ENCODE results near the gene ASB17.
A peak's percentile ranks its signal among the peaks of the same experiment; 100 is the strongest.
"Not testable (repeated sequence)": the region's sequence is repeated elsewhere in the genome, so short reads cannot be mapped to it uniquely, and the experiment has no call there.

ASB17 gene
- total RNA-seq, result 0 to 0.99 (median 0) reads per million in 17 experiments

- no peak for DNase-seq
Observed at GRCh38 chr1:75932304-75932703, at the start of gene ASB17. ASB17 (minus strand) TSS chr1:75932404; CDS start chr1:75932291, 113 bp downstream.

DNA sequence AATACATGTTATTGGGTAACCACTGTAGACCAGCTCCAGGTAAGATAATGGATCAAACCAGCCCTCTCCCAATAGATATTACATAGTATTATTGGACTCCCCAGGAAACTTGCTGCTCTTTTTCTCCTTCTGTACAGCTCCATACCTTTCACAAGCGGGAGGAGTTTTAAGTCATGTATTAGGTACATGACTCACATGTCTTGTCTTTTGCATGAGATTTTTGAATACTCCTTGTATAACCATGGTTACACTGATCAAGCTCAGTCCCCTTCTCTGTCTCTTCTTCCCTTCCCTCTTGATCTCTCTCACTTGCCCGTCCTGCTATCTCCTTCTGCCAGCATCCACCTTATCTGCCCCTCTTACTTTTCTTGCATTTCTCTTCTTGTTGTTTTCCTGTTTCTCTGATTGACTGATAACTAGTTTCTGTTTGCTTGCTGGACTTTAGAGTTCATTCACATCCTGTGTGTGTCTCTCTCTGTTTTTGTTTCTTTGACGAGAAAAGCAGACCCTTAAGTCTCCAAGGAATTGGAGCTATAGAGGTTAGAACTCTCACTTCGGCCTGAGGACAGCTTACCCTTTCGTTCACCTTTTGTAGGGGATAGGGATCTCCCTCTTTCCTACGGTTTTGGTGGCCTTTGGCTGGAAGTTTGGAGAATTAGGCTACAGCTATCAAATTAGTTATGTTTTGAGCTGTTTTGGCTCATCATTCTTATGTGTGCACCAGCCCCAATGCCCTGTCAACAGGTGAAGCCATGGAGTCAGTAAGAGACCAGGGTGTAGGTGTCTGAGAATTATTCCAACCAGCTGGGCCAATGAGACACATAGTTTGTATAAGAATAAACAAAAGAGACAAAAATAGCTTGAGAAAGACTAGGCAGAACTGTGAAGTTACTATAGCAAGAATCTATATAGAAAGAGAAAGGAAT lies 49.0 kb upstream of the ASB17 start:
- DNase-seq, result no peak

- DNase-seq, result no peak
Observed at GRCh38 chr1:75970631-75971030, 38.4 kb upstream of the ASB17 start.

- peak; percentile 17 to 68 (median 42) for DNase-seq
Observed at GRCh38 chr1:75969550-75969949, 37.3 kb upstream of the ASB17 start.

GRCh38 chr1:75967719-75968118 lies 35.5 kb upstream of the ASB17 start:
- DNase-seq, result no peak

- no peak for DNase-seq
Observed at GRCh38 chr1:75964760-75965408, 32.7 kb upstream of the ASB17 start.

DNA sequence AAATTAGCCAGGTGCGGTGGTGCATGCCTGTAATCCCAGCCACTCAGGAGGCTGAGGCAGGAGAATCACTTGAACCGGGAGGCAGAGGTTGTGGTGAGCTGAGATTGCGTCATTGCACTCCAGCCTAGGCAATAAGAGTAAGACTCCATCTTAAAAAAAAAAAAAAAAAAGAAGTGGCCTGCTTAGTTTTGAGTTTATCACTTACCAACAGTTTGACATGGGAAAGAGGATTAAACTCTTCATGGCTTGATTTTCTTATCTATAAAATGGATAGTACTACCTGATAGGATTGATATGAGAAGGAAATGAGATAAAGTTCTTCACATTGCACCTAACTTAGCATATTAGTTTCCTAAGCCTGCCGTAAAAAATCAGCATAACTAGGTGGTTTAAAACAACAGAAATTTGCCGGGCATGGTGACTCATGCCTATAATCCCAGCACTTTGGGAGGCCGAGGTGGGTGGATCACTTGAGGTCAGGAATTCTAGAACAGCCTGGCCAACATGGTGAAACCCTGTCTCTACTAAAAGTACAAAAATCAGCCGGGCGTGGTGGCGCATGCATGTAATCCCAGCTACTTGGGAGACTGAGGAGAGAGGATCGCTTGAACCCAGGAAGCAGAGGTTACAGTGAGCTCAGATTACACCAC lies 32.0 kb upstream of the ASB17 start:
- not testable (repeated sequence) for DNase-seq

- no peak for DNase-seq
Observed at GRCh38 chr1:75954586-75954985, 22.4 kb upstream of the ASB17 start.

DNA sequence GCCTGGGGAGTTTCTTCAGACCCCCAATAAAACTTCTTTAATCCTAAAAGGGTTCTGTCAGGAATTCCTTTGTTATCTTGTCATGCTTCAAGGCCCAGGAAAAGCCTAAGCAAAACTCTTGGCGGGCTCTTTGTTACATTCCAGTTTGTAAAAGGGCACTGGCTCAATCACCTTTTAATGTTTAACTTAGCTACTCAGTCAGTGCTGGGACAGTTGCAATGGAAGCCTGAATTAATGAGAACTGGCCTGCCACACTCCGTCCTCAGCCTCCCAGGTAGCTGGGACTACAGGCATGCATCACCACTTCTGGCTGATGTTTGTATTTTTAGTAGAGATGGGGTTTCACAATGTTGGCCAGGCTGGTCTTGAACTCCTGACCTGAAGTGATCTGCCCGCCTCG lies 21.3 kb upstream of the ASB17 start:
- DNase-seq, result no peak

DNA sequence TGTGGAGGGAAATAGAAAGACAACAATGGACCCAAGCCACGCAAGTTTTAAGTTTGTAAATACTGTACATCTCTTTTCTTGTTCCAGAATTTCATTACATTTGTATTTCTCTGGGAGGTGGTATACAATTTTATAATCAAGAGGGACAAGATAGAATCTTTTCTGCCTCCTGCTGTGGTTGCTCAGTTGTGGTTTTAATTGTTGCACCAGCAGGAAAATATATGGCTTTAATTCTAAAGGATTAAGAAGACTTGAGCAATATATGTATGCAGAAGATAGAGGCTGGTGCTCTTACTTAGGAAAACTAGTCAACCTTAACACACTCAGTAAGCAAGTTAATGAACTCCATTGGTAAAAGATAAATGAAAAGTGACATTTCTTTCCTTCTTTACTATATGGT lies 19.8 kb upstream of the ASB17 start:
- no peak for DNase-seq

- DNase-seq, result no peak
Observed at GRCh38 chr1:75950176-75950575, 18.0 kb upstream of the ASB17 start.

DNA sequence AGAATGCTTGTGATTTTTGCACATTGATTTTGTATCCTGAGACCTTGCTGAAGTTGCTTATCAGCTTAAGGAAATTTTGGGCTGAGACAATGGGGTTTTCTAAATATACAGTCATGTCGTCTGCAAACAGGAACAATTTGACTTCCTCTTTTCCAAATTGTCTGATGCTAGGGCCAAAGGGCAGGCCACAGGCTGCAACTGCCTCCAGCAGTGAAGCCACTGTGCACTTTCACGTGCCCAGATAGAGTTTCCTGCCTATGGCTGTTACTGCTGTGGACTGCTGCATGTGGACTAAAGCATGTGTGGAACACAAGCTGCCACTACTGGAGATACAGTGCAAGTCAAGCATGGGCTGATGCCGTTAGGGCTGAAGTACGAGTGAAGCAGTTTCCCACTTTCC lies 10.8 kb upstream of the ASB17 start:
- DNase-seq, result peak; percentile 20 to 59 (median 52)

GRCh38 chr1:75937034-75937433 lies 4.8 kb upstream of the ASB17 start:
- DNase-seq, result no peak

GRCh38 chr1:75922698-75923097 lies 9.5 kb downstream of the ASB17 start:
- DNase-seq, result no peak

DNA sequence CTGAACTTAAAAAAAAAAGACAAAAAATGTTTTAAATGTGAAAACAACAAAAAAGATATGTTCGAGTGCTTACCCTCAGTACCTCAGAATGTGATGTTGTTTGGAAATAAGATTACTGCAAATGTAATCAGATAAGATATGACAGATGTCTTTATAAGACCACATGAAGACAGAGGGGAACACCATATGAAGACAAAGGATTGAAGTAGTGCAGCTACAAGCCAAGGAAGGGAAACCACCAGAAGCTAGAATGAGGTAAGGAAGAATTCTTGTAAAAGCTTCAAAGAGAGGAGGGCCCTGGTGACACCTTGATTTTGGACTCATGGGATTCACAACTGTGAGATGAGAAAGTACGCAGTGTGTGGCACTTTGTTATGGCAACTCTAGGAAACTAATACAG lies 15.4 kb downstream of the ASB17 start:
- no peak for DNase-seq

- peak; percentile 19 to 26 (median 24) for DNase-seq
Observed at GRCh38 chr1:75908717-75909152, 23.5 kb downstream of the ASB17 start.

DNA sequence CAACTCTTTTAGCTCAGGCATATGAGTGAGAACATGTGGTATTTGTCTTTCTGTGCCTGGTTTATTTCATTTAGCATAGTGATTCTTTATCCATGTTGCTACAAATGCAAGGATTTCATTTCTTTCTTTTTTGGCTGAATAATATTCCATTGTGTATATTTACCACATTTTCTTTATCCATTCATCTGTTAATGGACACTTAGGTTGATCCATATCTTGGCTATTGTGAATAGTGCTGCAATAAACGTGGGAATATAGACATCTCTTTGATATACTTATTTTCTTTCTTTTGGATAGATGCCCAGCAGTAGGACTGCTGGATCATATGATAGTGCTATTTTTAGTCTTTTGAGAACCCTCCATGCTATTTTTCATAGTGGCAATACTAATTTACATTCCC lies 30.8 kb downstream of the ASB17 start:
- DNase-seq, result no peak

GRCh38 chr1:75884437-75884836 lies 47.8 kb downstream of the ASB17 start:
- no peak for DNase-seq

- no peak for DNase-seq
Observed at GRCh38 chr1:75879985-75880384, 52.2 kb downstream of the ASB17 start.

GRCh38 chr1:75870951-75871350 lies 61.3 kb downstream of the ASB17 start:
- DNase-seq, result no peak
